Natural killer cell (primary cell): ENCODE results near the gene SETMAR. TPM values are rescaled to one million over a fixed set of nuclear protein-coding genes. Genes with fewer than 3 reads are reported as not detected.

Experiments used
- ATAC-seq, 3 donors: fragments of 150-1000 bp in 2 of 3; fragments of 200-7000 bp in 1 of 3; cut with Tn5 transposase; 1 replicate in 1 of 3; 2 replicates in 2 of 3; pipeline ENCODE4 v1.10.0; 2021; ENCODE audit warnings: mild to moderate bottlenecking in 2 of 3, moderate library complexity in 2 of 3
- DNase-seq, 2 donors: peaks; one replicate each; pipeline versions ENCODE4 v3.0.0 to v3.0.0-alpha.2; 2013 to 2021; ENCODE audit warnings: mixed read lengths in 1 of 2
- H3K27ac ChIP-seq: one replicate; pipeline ENCODE4 v1.5.1; 2013; ENCODE audit warnings: mild to moderate bottlenecking, low read length
- H3K27me3 ChIP-seq: one replicate; pipeline ENCODE4 v1.6.1; 2013; ENCODE audit warnings: low read length; ENCODE audit not compliant: control insufficient read depth, insufficient read depth
- H3K36me3 ChIP-seq: one replicate; pipeline ENCODE4 v1.6.1; 2013; ENCODE audit warnings: low read length; ENCODE audit not compliant: control insufficient read depth, insufficient read depth
- H3K4me1 ChIP-seq: one replicate; pipeline ENCODE4 v1.6.1; 2013; ENCODE audit warnings: low read length; ENCODE audit not compliant: control insufficient read depth, insufficient read depth
- H3K4me3 ChIP-seq: one replicate; pipeline ENCODE4 v1.5.1; 2013; ENCODE audit warnings: low read length
- H3K9me3 ChIP-seq: one replicate; pipeline ENCODE4 v1.6.1; 2013; ENCODE audit warnings: low read length; ENCODE audit not compliant: control insufficient read depth, insufficient read depth
- H3K27ac Mint-ChIP-seq, 2 donors: one replicate each; pipeline ENCODE4 v1.8.0; 2022; ENCODE audit warnings: mild to moderate bottlenecking in 2 of 2, mixed read lengths in 2 of 2, moderate library complexity in 1 of 2
- H3K27me3 Mint-ChIP-seq, 2 donors: one replicate each; pipeline ENCODE4 v1.8.0; 2022; ENCODE audit warnings: low read depth in 2 of 2, mixed read lengths in 2 of 2
- H3K36me3 Mint-ChIP-seq: one replicate; pipeline ENCODE4 v1.8.0; 2022; ENCODE audit warnings: mixed read lengths
- H3K4me1 Mint-ChIP-seq, 2 donors: one replicate each; pipeline ENCODE4 v1.8.0; 2022; ENCODE audit warnings: mixed read lengths in 2 of 2
- H3K4me3 Mint-ChIP-seq: one replicate; pipeline ENCODE4 v1.8.0; 2022; ENCODE audit warnings: mild to moderate bottlenecking, moderate library complexity, mixed read lengths
- H3K9me3 Mint-ChIP-seq, 2 donors: one replicate each; pipeline ENCODE4 v1.8.0; 2022; ENCODE audit warnings: mixed read lengths in 2 of 2
- WGBS: methylation state at CpG from one replicate; pipeline ENCODE4 v1.1.7; 2013; ENCODE audit warnings: missing lambda C conversion rate; ENCODE audit not compliant: insufficient coverage; 5-methylcytosine and 5-hydroxymethylcytosine counted together
- intact Hi-C: fragments of 100-400 bp; cut with micrococcal nuclease; formaldehyde crosslinking; loops from one replicate; pipeline ENCODE4 v1.14.2; 2022
- total RNA-seq, 4 donors: library from RNA; stranded (reverse); fragments of 120-200 nt in 1 of 4; gene quantifications; one replicate each; pipeline versions ENCODE4 v1.2.3 to v1.2.4, GENCODE V29; 2013 to 2022
- TF ChIP-seq, protein P1 (sequence below): fragments of 200-600 bp; IDR thresholded peaks from one replicate; pipeline ENCODE4 v1.8.0; 2022; ENCODE audit warnings: antibody characterized with exemption

Gene SETMAR
- total RNA-seq, 3 donors from 2014 or later (not counting 1 experiment from before 2014, with no cell fraction given), result 4.8 to 9.3 (median 6.4) TPM

DNA sequence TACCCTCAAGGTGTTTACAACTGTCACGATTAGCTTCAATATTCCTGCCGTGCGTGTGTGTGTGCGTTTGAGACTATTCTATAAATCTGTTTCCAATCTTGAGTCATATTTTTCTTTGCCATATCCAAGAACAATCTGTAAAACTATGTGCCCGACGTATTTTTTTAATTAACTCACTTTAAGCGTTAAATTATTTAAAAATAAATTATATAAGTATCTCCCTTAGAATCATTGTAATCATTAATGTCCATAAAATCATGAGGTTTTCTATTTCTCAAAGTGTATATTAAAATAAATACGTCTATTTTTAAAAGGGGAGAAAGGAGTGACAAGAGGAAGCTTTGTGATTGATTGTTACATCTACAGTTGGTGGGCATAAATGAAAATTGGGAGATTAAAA is 2.9 kb downstream of the SETMAR start:
- TF ChIP-seq, protein P1, sequence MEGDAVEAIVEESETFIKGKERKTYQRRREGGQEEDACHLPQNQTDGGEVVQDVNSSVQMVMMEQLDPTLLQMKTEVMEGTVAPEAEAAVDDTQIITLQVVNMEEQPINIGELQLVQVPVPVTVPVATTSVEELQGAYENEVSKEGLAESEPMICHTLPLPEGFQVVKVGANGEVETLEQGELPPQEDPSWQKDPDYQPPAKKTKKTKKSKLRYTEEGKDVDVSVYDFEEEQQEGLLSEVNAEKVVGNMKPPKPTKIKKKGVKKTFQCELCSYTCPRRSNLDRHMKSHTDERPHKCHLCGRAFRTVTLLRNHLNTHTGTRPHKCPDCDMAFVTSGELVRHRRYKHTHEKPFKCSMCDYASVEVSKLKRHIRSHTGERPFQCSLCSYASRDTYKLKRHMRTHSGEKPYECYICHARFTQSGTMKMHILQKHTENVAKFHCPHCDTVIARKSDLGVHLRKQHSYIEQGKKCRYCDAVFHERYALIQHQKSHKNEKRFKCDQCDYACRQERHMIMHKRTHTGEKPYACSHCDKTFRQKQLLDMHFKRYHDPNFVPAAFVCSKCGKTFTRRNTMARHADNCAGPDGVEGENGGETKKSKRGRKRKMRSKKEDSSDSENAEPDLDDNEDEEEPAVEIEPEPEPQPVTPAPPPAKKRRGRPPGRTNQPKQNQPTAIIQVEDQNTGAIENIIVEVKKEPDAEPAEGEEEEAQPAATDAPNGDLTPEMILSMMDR, result no peak
- intact Hi-C loops, result no loop called here
- Mint-ChIP-seq H3K27ac (no peak overlapping the region), H3K4me3 (no peak overlapping the region), H3K4me1 (peaks cover 17 to 21% of the 10 kb centered on the region in 2 donors), H3K9me3 (no peaks in the 10 kb centered on the region), H3K27me3 (no peaks in the 10 kb centered on the region), H3K36me3 (no peaks in the 10 kb centered on the region)
- DNase-seq, result no peak
- WGBS, result 96% methylated on average over 4 of the region's 8 CpGs
- Histone ChIP-seq H3K36me3 (no peaks in the 10 kb centered on the region), H3K9me3 (no peaks in the 10 kb centered on the region), H3K4me1 (peaks cover 16% of the 10 kb centered on the region), H3K27me3 (no peaks in the 10 kb centered on the region), H3K27ac (no peak overlapping the region), H3K4me3 (no peak overlapping the region)
- ATAC-seq, result no peak

DNA sequence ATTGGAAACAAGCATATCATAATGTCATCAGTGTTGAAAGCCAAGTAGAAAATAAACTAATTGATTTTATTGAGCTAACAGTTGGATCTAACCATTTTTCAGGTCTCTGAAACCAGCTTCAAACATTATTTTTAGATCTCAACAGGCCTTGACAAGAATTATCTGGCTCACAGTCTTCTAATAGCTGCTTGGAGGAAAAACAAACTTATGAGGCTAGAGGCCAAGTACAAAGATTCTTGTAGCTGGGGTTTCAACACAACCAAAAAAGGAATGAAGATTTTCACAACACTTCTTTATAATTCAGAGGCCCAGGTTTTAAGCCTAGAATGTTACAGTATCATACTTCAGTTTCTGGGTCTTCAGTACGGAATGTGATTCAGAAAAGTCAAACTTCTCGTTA is 3.7 kb downstream of the SETMAR start:
- intact Hi-C loops, result no loop called here
- no peak overlapping the region for H3K27ac Mint-ChIP-seq
- H3K4me3 Mint-ChIP-seq, result no peak overlapping the region
- WGBS, result 96% methylated on average over 2 of the region's 2 CpGs
- H3K27ac ChIP-seq, result no peak overlapping the region
- ATAC-seq, result no peak
- no peaks in the 10 kb centered on the region for H3K9me3 ChIP-seq
- no peak overlapping the region for H3K4me3 ChIP-seq
- H3K27me3 Mint-ChIP-seq, result no peaks in the 10 kb centered on the region
- H3K36me3 Mint-ChIP-seq, result no peaks in the 10 kb centered on the region
- no peaks in the 10 kb centered on the region for H3K36me3 ChIP-seq
- H3K4me1 ChIP-seq, result peaks cover 16% of the 10 kb centered on the region
- H3K9me3 Mint-ChIP-seq, result no peaks in the 10 kb centered on the region
- no peaks in the 10 kb centered on the region for H3K27me3 ChIP-seq
- TF ChIP-seq, protein P1, result no peak
- DNase-seq, result no peak
- H3K4me1 Mint-ChIP-seq, result peaks cover 22 to 26% of the 10 kb centered on the region in 2 donors

DNA sequence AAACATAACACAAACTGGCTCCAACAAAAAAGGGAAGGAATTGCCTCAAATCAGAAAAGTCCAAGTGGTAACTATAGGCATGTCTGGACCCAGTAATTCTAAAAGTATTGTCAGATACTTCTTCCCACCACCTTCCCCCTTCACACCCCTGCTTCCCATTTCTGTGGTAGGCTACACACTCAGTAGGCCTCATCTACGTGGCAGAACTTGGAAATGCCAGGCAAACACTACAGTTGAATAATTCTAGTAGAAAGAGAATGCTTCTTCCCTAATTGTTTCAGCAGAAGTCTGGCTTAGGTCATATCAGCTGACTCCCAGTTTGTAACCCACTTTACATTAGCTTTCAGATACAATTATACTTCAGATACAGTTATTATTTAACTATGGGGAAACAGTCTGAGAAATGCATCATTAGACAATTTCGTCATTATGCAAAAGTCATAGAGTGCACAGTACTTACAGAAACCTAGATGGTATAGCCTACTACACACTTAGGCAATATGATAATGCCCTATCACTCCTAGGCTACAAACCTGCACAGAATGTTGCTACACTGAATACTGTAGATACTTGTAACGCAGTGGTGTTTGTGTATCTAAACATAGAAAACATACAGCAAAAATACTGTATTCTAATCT is 6.4 kb downstream of the SETMAR start:
- peaks cover 11 to 17% of the 10 kb centered on the region in 2 donors for H3K4me1 Mint-ChIP-seq

More for the DNA sequence above, 6.4 kb downstream of the SETMAR start:
- ATAC-seq, result no peak
- intact Hi-C loops, result no loop called here
- Mint-ChIP-seq H3K27me3 (no peaks in the 10 kb centered on the region), H3K9me3 (no peaks in the 10 kb centered on the region), H3K4me3 (no peak overlapping the region), H3K36me3 (no peaks in the 10 kb centered on the region), H3K27ac (no peak overlapping the region)
- no peaks in the 10 kb centered on the region for H3K27me3 ChIP-seq
- TF ChIP-seq, protein P1, result no peak
- WGBS, result 92% methylated on average over 2 of the region's 3 CpGs
- no peaks in the 10 kb centered on the region for H3K4me1 ChIP-seq
- H3K36me3 ChIP-seq, result peaks cover 7% of the 10 kb centered on the region
- DNase-seq, result no peak
- H3K27ac ChIP-seq, result no peak overlapping the region
- no peak overlapping the region for H3K4me3 ChIP-seq
- H3K9me3 ChIP-seq, result no peaks in the 10 kb centered on the region
